ENCODE data around the gene ABRACL. TPM values are rescaled to one million over a fixed set of nuclear protein-coding genes. Genes with fewer than 3 reads are reported as not detected.
A peak's percentile ranks its signal among the peaks of the same experiment; 100 is the strongest.

The ABRACL gene
- total and polyA plus RNA-seq, 2 of the 8 experiments (the other 6 are each of a cell fraction or from before 2014, with no cell fraction given), result 103 to 167 TPM

DNA sequence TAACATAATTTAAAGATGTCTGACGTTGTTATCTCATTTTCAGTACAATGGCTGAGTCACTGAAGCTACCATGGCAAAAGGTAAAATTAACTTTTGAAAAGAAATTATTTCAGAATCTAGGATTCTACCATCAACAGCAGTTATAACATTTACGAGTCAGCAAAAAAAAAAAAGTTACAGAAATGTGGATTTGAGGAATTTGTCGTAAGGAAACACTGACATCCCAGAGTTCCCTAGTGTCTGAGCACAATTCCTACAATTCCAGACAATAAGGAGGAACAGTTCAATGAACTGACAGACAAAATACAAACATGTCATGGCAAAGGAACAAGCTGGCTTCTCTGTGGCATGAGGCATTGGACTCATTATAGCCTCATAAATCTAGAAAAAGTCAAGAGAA lies 19.1 kb downstream of the ABRACL start:
- H3K4me2 ChIP-seq (ENCODE audit: insufficient read depth in 1 of 2, low read depth in 2 of 2, low read length in 2 of 2), result no peak overlapping the region
- ChIA-PET POLR2A (ENCODE audit: partially characterized antibody) (interaction anchor here (1.1 to 1.6 kb wide), 2 partner anchors 9 to 18 kb away, joined by 3 to 6 read pairs; no protein-coding TSS in a partner anchor), CTCF (ENCODE audit: partially characterized antibody) (interaction anchor here (0.6 to 1.1 kb wide), 2 partner anchors 63 to 124 kb away, joined by 4 read pairs; no protein-coding TSS in a partner anchor)
- H2BK120ac ChIP-seq (replicated peaks; ENCODE audit: low read depth, low read length), result no peak overlapping the region
- H3K4ac ChIP-seq (replicated peaks; ENCODE audit: insufficient read length, low read depth, low read length), result no peak overlapping the region
- no peak overlapping the region for H2BK5ac ChIP-seq (ENCODE audit: low read depth, low read length)
- no peak overlapping the region for H2AFZ ChIP-seq (ENCODE audit: low read length)
- DNase-seq (ENCODE audit: low read depth in 1 of 2, low spot score in 2 of 2), result no peak
- no peak overlapping the region for H3K9ac ChIP-seq (replicated peaks in 1 of 4; ENCODE audit: extremely low read depth in 1 of 4, low read depth in 3 of 4, low read length in 3 of 4)
- H4K91ac ChIP-seq (replicated peaks; ENCODE audit: insufficient read length, low read length), result no peak overlapping the region
- H3K79me1 ChIP-seq (ENCODE audit: low read depth, low read length), result no peaks in the 10 kb centered on the region
- H2AK5ac ChIP-seq (ENCODE audit: low read depth, low read length), result no peak overlapping the region
- H3K27ac ChIP-seq (ENCODE audit: low read depth, low read length), result no peak overlapping the region
- WGBS, 2 experiments (ENCODE audit: extremely low coverage in 1 of 2, insufficient coverage in 1 of 2, insufficient read length in 1 of 2, insufficient replicate concordance in 2 of 2, low coverage in 1 of 2, low lambda C conversion rate in 2 of 2, missing lambda C conversion rate in 1 of 2), result 91% methylated on average over 3 of the region's 3 CpGs; no CpG with 5 or more reads in 1 of the 2 experiments
- H2BK15ac ChIP-seq (ENCODE audit: low read length), result no peak overlapping the region
- no peaks in the 10 kb centered on the region for H4K20me1 ChIP-seq (replicated peaks in 1 of 2; ENCODE audit: control insufficient read depth in 1 of 2, insufficient read depth in 2 of 2, low read length in 2 of 2)
- no peaks in the 10 kb centered on the region for H3K9me3 ChIP-seq (ENCODE audit: insufficient read depth in 2 of 2, low read depth in 1 of 2, low read length in 1 of 2)
- no peak overlapping the region for H3K56ac ChIP-seq (replicated peaks; ENCODE audit: insufficient read length, low read depth, low read length)
- TF ChIP-seq JUND (IDR thresholded peaks at IDR 0.05; ENCODE audit: low read length) (no peak), YY1 (IDR thresholded peaks at IDR 0.05; ENCODE audit: low read depth, low read length) (no peak), SIN3A (conservative IDR thresholded peaks at IDR 0.05 in 1 of 2, IDR thresholded peaks at IDR 0.05 in 1 of 2; ENCODE audit: low read depth in 1 of 2, low read length in 2 of 2) (no peak), E2F6 (IDR thresholded peaks at IDR 0.05) (no peak), MAFK (IDR thresholded peaks at IDR 0.05; ENCODE audit: low read depth, low read length) (0 out of 2 replicates have a peak, but pooled peaks have one; percentile 8)
- H2BK12ac ChIP-seq (ENCODE audit: low read depth, low read length), result no peak overlapping the region
- peaks cover 0 to 7% (median 3%) of the 10 kb centered on the region in 4 experiments; a peak in 4 of 8 replicates for H3K36me3 ChIP-seq (ENCODE audit: control insufficient read depth in 2 of 4, insufficient read depth in 4 of 4, low read length in 3 of 4)
- no peaks in the 10 kb centered on the region for H3K27me3 ChIP-seq (replicated peaks in 1 of 4; ENCODE audit: control insufficient read depth in 3 of 4, extremely low read depth in 1 of 4, insufficient read depth in 3 of 4, low read length in 3 of 4)
- H3K14ac ChIP-seq (ENCODE audit: insufficient read length), result no peak overlapping the region
- no peaks in the 10 kb centered on the region for H3K4me1 ChIP-seq (replicated peaks in 1 of 4; ENCODE audit: control insufficient read depth in 3 of 4, insufficient read depth in 4 of 4, low read length in 3 of 4)
- no peaks in the 10 kb centered on the region for H3K23me2 ChIP-seq (ENCODE audit: low read depth, low read length)
- H3K4me3 ChIP-seq (ENCODE audit: extremely low read depth in 1 of 4, insufficient read depth in 2 of 4, low read depth in 3 of 4, low read length in 4 of 4), result no peak overlapping the region
- no peak overlapping the region for H3K18ac ChIP-seq (ENCODE audit: extremely low read depth, low read length)
- H4K5ac ChIP-seq (ENCODE audit: insufficient read length, low read depth, low read length), result no peak overlapping the region
- no peak overlapping the region for H4K8ac ChIP-seq (ENCODE audit: extremely low read depth, insufficient read depth, low read length)
- FAIRE-seq, result no peak
- no peak overlapping the region for H3K23ac ChIP-seq (ENCODE audit: insufficient read length)
- H3K79me2 ChIP-seq (ENCODE audit: control insufficient read depth in 1 of 2, insufficient read depth in 2 of 2, low read length in 2 of 2), result no peaks in the 10 kb centered on the region
- no peak overlapping the region for H2BK20ac ChIP-seq (ENCODE audit: low read length)
